Ectodermal cell (in vitro differentiated cells): ENCODE results near the gene SSBP3.

Source experiments
- H3K27ac ChIP-seq: 2 replicates; pipeline ENCODE4 v1.7.0; 2013; ENCODE audit warnings: mild to moderate bottlenecking, low read depth, low read length; ENCODE audit not compliant: insufficient read depth, poor library complexity, severe bottlenecking
- H3K27me3 ChIP-seq: 2 replicates; pipeline ENCODE4 v1.7.0; 2013; ENCODE audit warnings: mild to moderate bottlenecking, low read length; ENCODE audit not compliant: insufficient read depth, control insufficient read depth, poor library complexity, severe bottlenecking
- H3K36me3 ChIP-seq: one replicate; pipeline ENCODE4 v1.7.0; 2013; ENCODE audit warnings: low read length; ENCODE audit not compliant: control insufficient read depth, insufficient read depth
- H3K4me1 ChIP-seq: one replicate; pipeline ENCODE4 v1.7.0; 2013; ENCODE audit warnings: low read length; ENCODE audit not compliant: control insufficient read depth, insufficient read depth
- H3K4me3 ChIP-seq: 2 replicates; pipeline ENCODE4 v1.7.0; 2013; ENCODE audit warnings: low read depth, low read length, control low read depth; ENCODE audit not compliant: insufficient read depth
- H3K9me3 ChIP-seq: 2 replicates; pipeline ENCODE4 v1.7.0; 2013; ENCODE audit warnings: mild to moderate bottlenecking, low read length, moderate library complexity; ENCODE audit not compliant: control insufficient read depth
- WGBS, 2 experiments: methylation state at CpG; one replicate each; pipeline ENCODE4 v1.1.7; 2013; ENCODE audit warnings: missing lambda C conversion rate in 2 of 2; 5-methylcytosine and 5-hydroxymethylcytosine counted together

The SSBP3 gene

GRCh38 chr1:54311506-54311905, 94.7 kb downstream of the SSBP3 start:
- no peak overlapping the region for H3K27ac ChIP-seq
- H3K27me3 ChIP-seq: no peaks in the 10 kb centered on the region
- no peak overlapping the region for H3K4me3 ChIP-seq
- H3K9me3 ChIP-seq: no peaks in the 10 kb centered on the region
- H3K36me3 ChIP-seq: no peaks in the 10 kb centered on the region
- 75 to 79% methylated on average over 7 of the region's 7 CpGs for WGBS, 2 experiments
- peaks cover 47% of the 10 kb centered on the region for H3K4me1 ChIP-seq

GRCh38 chr1:54310439-54311328, 95.5 kb downstream of the SSBP3 start:
- H3K27ac ChIP-seq: no peak overlapping the region
- no peaks in the 10 kb centered on the region for H3K9me3 ChIP-seq
- no peaks in the 10 kb centered on the region for H3K36me3 ChIP-seq
- H3K4me3 ChIP-seq: no peak overlapping the region
- 19 to 22% methylated on average over 12 of the region's 12 CpGs for WGBS, 2 experiments
- no peaks in the 10 kb centered on the region for H3K27me3 ChIP-seq
- peaks cover 47% of the 10 kb centered on the region for H3K4me1 ChIP-seq

GRCh38 chr1:54309631-54310366, 96.4 kb downstream of the SSBP3 start:
- 6 to 8% methylated on average over 19 of the region's 19 CpGs for WGBS, 2 experiments
- H3K4me1 ChIP-seq: peaks cover 48% of the 10 kb centered on the region
- H3K9me3 ChIP-seq: no peaks in the 10 kb centered on the region
- no peaks in the 10 kb centered on the region for H3K36me3 ChIP-seq
- H3K27ac ChIP-seq: peak overlapping the region; percentile 53
- H3K27me3 ChIP-seq: no peaks in the 10 kb centered on the region
- H3K4me3 ChIP-seq: no peak overlapping the region

- Histone ChIP-seq H3K27me3 (no peaks in the 10 kb centered on the region), H3K9me3 (no peaks in the 10 kb centered on the region), H3K36me3 (no peaks in the 10 kb centered on the region), H3K4me3 (no peak overlapping the region), H3K4me1 (peaks cover 41% of the 10 kb centered on the region), H3K27ac (no peak overlapping the region)
- WGBS, 2 experiments: 92 to 98% methylated on average over 3 of the region's 3 CpGs
These were observed 98.9 kb downstream of the SSBP3 start for GRCh38 chr1:54307305-54307704.

- H3K9me3 ChIP-seq: no peaks in the 10 kb centered on the region
- H3K36me3 ChIP-seq: no peaks in the 10 kb centered on the region
- no peak overlapping the region for H3K27ac ChIP-seq
- H3K4me1 ChIP-seq: peaks cover 38% of the 10 kb centered on the region
- 91 to 94% methylated on average over 7 of the region's 7 CpGs for WGBS, 2 experiments
- no peak overlapping the region for H3K4me3 ChIP-seq
- H3K27me3 ChIP-seq: no peaks in the 10 kb centered on the region
These were observed 100.2 kb downstream of the SSBP3 start for GRCh38 chr1:54305906-54306514.

- Histone ChIP-seq H3K27me3 (no peaks in the 10 kb centered on the region), H3K36me3 (no peaks in the 10 kb centered on the region), H3K27ac (no peak overlapping the region), H3K9me3 (no peaks in the 10 kb centered on the region), H3K4me3 (no peak overlapping the region), H3K4me1 (peaks cover 33% of the 10 kb centered on the region)
- 90 to 92% methylated on average over 2 of the region's 2 CpGs for WGBS, 2 experiments
These were observed 101.7 kb downstream of the SSBP3 start for GRCh38 chr1:54304518-54304917.

- 86% methylated on average over 22 of the region's 22 CpGs for WGBS, 2 experiments
- no peaks in the 10 kb centered on the region for H3K36me3 ChIP-seq
- no peaks in the 10 kb centered on the region for H3K27me3 ChIP-seq
- peaks cover 46% of the 10 kb centered on the region for H3K4me1 ChIP-seq
- H3K27ac ChIP-seq: no peak overlapping the region
- no peaks in the 10 kb centered on the region for H3K9me3 ChIP-seq
- no peak overlapping the region for H3K4me3 ChIP-seq
These were observed 103.0 kb downstream of the SSBP3 start for GRCh38 chr1:54302951-54303843.

- Histone ChIP-seq H3K4me3 (no peak overlapping the region), H3K9me3 (no peaks in the 10 kb centered on the region), H3K27me3 (no peaks in the 10 kb centered on the region), H3K36me3 (no peaks in the 10 kb centered on the region), H3K27ac (no peak overlapping the region), H3K4me1 (peaks cover 48% of the 10 kb centered on the region)
- WGBS, 2 experiments: 96% methylated on average over 5 of the region's 5 CpGs
These were observed 103.6 kb downstream of the SSBP3 start for GRCh38 chr1:54302549-54302948.

GRCh38 chr1:54301497-54301896, 104.7 kb downstream of the SSBP3 start:
- WGBS, 2 experiments: 36 to 38% methylated on average over 10 of the region's 10 CpGs
- Histone ChIP-seq H3K9me3 (no peaks in the 10 kb centered on the region), H3K4me1 (peaks cover 51% of the 10 kb centered on the region)

More at GRCh38 chr1:54301497-54301896, 104.7 kb downstream of the SSBP3 start:
- no peaks in the 10 kb centered on the region for H3K27me3 ChIP-seq
- no peaks in the 10 kb centered on the region for H3K36me3 ChIP-seq
- H3K27ac ChIP-seq: no peak overlapping the region
- no peak overlapping the region for H3K4me3 ChIP-seq
